Measurements from ENCODE around the gene CHD9NB. TPM values are rescaled to one million over a fixed set of nuclear protein-coding genes. Genes with fewer than 3 reads are reported as not detected.

CHD9NB gene
- total and polyA plus RNA-seq, 2 experiments from 2014 or later: 0.20 to 0.22 TPM

- no peaks in the 10 kb centered on the region for H3K27me3 ChIP-seq (replicated peaks; ENCODE audit: insufficient read depth)
- H3K9me3 ChIP-seq (ENCODE audit: low read depth): no peaks in the 10 kb centered on the region
- no peak overlapping the region for H3K4me2 ChIP-seq (ENCODE audit: unreplicated experiment)
- H3K4me3 ChIP-seq: no peak overlapping the region
- in situ Hi-C loops (cut with MboI): loop anchor here (10.0 kb wide), 1 partner anchor 65 kb away; no protein-coding TSS in a partner anchor
- H3K9me2 ChIP-seq (ENCODE audit: insufficient read depth): no peaks in the 10 kb centered on the region
- no peak overlapping the region for H3K9ac ChIP-seq
- H4K20me1 ChIP-seq (ENCODE audit: insufficient read depth): no peaks in the 10 kb centered on the region
- DNase-seq: no peak
- no peak for TF ChIP-seq EZH2 (IDR thresholded peaks at IDR 0.05; ENCODE audit: insufficient read depth, poor library complexity, severe bottlenecking)
- TF ChIP-seq EZH2phosphoT487 (IDR thresholded peaks at IDR 0.05; ENCODE audit: insufficient read depth, low read depth): no peak
- peaks cover 14% of the 10 kb centered on the region; the same call in 1 of the 2 replicates for H3K4me1 ChIP-seq (ENCODE audit: insufficient read depth)
- peaks cover 84% of the 10 kb centered on the region for H3K79me2 ChIP-seq (ENCODE audit: insufficient read depth)
- H3F3A ChIP-seq (ENCODE audit: insufficient read depth): peaks cover 11% of the 10 kb centered on the region
- no peak overlapping the region for H2AFZ ChIP-seq
- H3K36me3 ChIP-seq (ENCODE audit: low read depth): no peaks in the 10 kb centered on the region
- 98 to 99% methylated on average over 7 of the region's 7 CpGs for WGBS, 2 experiments (ENCODE audit: low coverage in 1 of 2, low lambda C conversion rate in 2 of 2, missing lambda C conversion rate in 2 of 2)
- no peak overlapping the region for H3K27ac ChIP-seq
Observed at GRCh38 chr16:53059672-53060071, 7.0 kb upstream of the CHD9NB start.

- Histone ChIP-seq H3K79me2 (ENCODE audit: insufficient read depth) (peaks cover 76% of the 10 kb centered on the region), H3F3A (ENCODE audit: insufficient read depth) (peaks cover 17% of the 10 kb centered on the region), H3K27ac (no peak overlapping the region), H3K36me3 (ENCODE audit: low read depth) (no peaks in the 10 kb centered on the region), H3K4me3 (no peak overlapping the region), H3K9ac (no peak overlapping the region), H3K4me2 (ENCODE audit: unreplicated experiment) (no peak overlapping the region), H3K4me1 (ENCODE audit: insufficient read depth) (peaks cover 14% of the 10 kb centered on the region; the same call in 1 of the 2 replicates), H2AFZ (no peak overlapping the region), H4K20me1 (ENCODE audit: insufficient read depth) (no peaks in the 10 kb centered on the region), H3K27me3 (replicated peaks; ENCODE audit: insufficient read depth) (no peaks in the 10 kb centered on the region), H3K9me3 (ENCODE audit: low read depth) (no peaks in the 10 kb centered on the region), H3K9me2 (ENCODE audit: insufficient read depth) (no peaks in the 10 kb centered on the region)
- TF ChIP-seq EZH2phosphoT487 (IDR thresholded peaks at IDR 0.05; ENCODE audit: insufficient read depth, low read depth): no peak
- TF ChIP-seq EZH2 (IDR thresholded peaks at IDR 0.05; ENCODE audit: insufficient read depth, poor library complexity, severe bottlenecking): no peak
- WGBS, 2 experiments (ENCODE audit: low coverage in 1 of 2, low lambda C conversion rate in 2 of 2, missing lambda C conversion rate in 2 of 2): 92 to 98% methylated on average over 5 of the region's 5 CpGs
- DNase-seq: no peak
- in situ Hi-C loops (cut with MboI): no loop called here
Observed at GRCh38 chr16:53058882-53059281, 6.2 kb upstream of the CHD9NB start.

- no peaks in the 10 kb centered on the region for H3K27me3 ChIP-seq (replicated peaks; ENCODE audit: insufficient read depth)
- no peak overlapping the region for H3K4me3 ChIP-seq
- peaks cover 21% of the 10 kb centered on the region for H3F3A ChIP-seq (ENCODE audit: insufficient read depth)
- H3K4me1 ChIP-seq (ENCODE audit: insufficient read depth): peaks cover 14% of the 10 kb centered on the region; the same call in 1 of the 2 replicates
- in situ Hi-C loops (cut with MboI): no loop called here
- no peaks in the 10 kb centered on the region for H4K20me1 ChIP-seq (ENCODE audit: insufficient read depth)
- H3K4me2 ChIP-seq (ENCODE audit: unreplicated experiment): no peak overlapping the region
- no peak for DNase-seq
- H3K9me3 ChIP-seq (ENCODE audit: low read depth): no peaks in the 10 kb centered on the region
- H3K9me2 ChIP-seq (ENCODE audit: insufficient read depth): no peaks in the 10 kb centered on the region
- H3K36me3 ChIP-seq (ENCODE audit: low read depth): no peaks in the 10 kb centered on the region
- TF ChIP-seq EZH2phosphoT487 (IDR thresholded peaks at IDR 0.05; ENCODE audit: insufficient read depth, low read depth): no peak
- peaks cover 73% of the 10 kb centered on the region for H3K79me2 ChIP-seq (ENCODE audit: insufficient read depth)
- 93 to 94% methylated on average over 5 of the region's 5 CpGs for WGBS, 2 experiments (ENCODE audit: low coverage in 1 of 2, low lambda C conversion rate in 2 of 2, missing lambda C conversion rate in 2 of 2)
- no peak overlapping the region for H3K9ac ChIP-seq
- H2AFZ ChIP-seq: no peak overlapping the region
- no peak overlapping the region for H3K27ac ChIP-seq
Observed at GRCh38 chr16:53058441-53058840, 5.7 kb upstream of the CHD9NB start.

GRCh38 chr16:53057658-53058057 is 5.0 kb upstream of the CHD9NB start:
- peaks cover 28% of the 10 kb centered on the region for H3F3A ChIP-seq (ENCODE audit: insufficient read depth)
- no peak for TF ChIP-seq EZH2 (IDR thresholded peaks at IDR 0.05; ENCODE audit: insufficient read depth, poor library complexity, severe bottlenecking)
- no peak for TF ChIP-seq EZH2phosphoT487 (IDR thresholded peaks at IDR 0.05; ENCODE audit: insufficient read depth, low read depth)
- peaks cover 14% of the 10 kb centered on the region; the same call in 1 of the 2 replicates for H3K4me1 ChIP-seq (ENCODE audit: insufficient read depth)
- H4K20me1 ChIP-seq (ENCODE audit: insufficient read depth): no peaks in the 10 kb centered on the region
- H3K36me3 ChIP-seq (ENCODE audit: low read depth): no peaks in the 10 kb centered on the region
- no peak for DNase-seq
- H2AFZ ChIP-seq: no peak overlapping the region
- H3K27ac ChIP-seq: no peak overlapping the region
- no peak overlapping the region for H3K9ac ChIP-seq
- H3K79me2 ChIP-seq (ENCODE audit: insufficient read depth): peaks cover 71% of the 10 kb centered on the region
- H3K9me3 ChIP-seq (ENCODE audit: low read depth): no peaks in the 10 kb centered on the region
- no peak overlapping the region for H3K4me3 ChIP-seq
- WGBS, 2 experiments (ENCODE audit: low coverage in 1 of 2, low lambda C conversion rate in 2 of 2, missing lambda C conversion rate in 2 of 2): 87 to 88% methylated on average over 8 of the region's 8 CpGs
- H3K4me2 ChIP-seq (ENCODE audit: unreplicated experiment): no peak overlapping the region
- in situ Hi-C loops (cut with MboI): no loop called here
- no peaks in the 10 kb centered on the region for H3K27me3 ChIP-seq (replicated peaks; ENCODE audit: insufficient read depth)
- H3K9me2 ChIP-seq (ENCODE audit: insufficient read depth): no peaks in the 10 kb centered on the region
